ENCODE data around the gene STAG1.
"Not testable (repeated sequence)": the region's sequence is repeated elsewhere in the genome, so short reads cannot be mapped to it uniquely, and the experiment has no call there.

Gene STAG1

GRCh38 chr3:136642711-136643110 is 109.5 kb downstream of the STAG1 start:
- DNase-seq = no peak

- no peak for DNase-seq
These were observed 113.1 kb downstream of the STAG1 start for GRCh38 chr3:136639069-136639468.

DNA sequence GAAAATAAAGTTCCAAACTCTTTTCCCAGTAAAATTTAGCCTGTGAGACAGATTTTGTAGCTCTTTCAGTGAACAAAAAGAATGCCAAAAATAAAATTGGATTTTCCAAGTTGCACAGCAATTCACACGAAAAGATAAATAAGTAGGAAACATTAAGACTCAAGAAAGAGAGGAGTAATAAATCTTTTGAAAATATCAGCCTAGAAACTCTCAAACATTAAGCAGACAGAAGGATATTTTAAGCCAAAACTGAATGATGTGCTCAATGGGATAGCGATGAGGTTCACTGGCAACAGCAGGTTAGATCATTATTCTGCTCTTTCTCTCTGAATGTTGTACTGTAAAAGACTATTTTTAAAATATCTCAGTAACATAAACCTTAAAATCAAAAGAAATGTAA is 115.0 kb downstream of the STAG1 start:
- DNase-seq = no peak

DNA sequence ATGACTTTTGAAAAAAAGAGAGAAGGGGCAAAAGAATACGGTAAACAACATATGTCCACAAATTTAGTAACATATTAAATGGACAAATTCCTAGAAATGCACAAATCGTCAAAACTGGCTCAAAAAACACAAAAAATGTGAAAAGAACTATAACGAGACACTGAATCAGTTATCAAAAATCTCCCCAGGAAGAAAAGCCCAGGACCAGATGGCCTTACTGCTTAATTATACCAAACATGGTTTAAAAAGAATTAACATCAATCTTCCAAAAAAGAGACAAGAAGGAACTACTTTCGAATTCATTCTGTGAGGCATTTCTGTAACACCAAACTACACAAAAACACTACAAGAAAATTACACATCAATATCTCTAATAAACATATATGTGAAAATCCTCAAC is 117.4 kb downstream of the STAG1 start:
- DNase-seq = no peak

DNA sequence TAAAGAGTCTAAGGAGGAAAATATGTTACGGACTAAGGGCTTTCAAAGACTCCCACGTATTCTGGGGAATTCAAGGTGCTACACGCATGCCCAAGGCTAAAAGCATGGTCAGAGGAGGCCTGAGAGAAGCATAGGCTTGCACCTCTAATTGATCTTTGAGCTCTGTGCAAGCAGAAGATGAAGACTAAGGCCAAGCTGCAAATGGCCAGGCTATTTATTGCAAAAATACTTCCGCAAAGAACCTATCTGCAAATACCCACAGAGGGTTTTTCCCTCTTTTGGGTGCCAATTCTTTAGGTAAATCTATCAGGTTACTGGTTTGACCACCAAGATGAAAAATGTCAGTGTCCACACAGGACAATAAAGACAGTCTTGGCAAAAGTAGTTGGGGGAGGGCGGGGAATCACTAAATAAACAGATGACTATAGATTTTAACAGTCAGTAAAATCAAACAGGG is 119.5 kb downstream of the STAG1 start:
- DNase-seq = no peak

- no peak for DNase-seq
These were observed 120.8 kb downstream of the STAG1 start for GRCh38 chr3:136631424-136631823.

- no peak for DNase-seq
These were observed 121.3 kb downstream of the STAG1 start for GRCh38 chr3:136630915-136631314.

GRCh38 chr3:136626493-136626892 is 125.7 kb downstream of the STAG1 start:
- DNase-seq = no peak

- no peak for DNase-seq
These were observed 127.0 kb downstream of the STAG1 start for GRCh38 chr3:136624894-136625815.

DNA sequence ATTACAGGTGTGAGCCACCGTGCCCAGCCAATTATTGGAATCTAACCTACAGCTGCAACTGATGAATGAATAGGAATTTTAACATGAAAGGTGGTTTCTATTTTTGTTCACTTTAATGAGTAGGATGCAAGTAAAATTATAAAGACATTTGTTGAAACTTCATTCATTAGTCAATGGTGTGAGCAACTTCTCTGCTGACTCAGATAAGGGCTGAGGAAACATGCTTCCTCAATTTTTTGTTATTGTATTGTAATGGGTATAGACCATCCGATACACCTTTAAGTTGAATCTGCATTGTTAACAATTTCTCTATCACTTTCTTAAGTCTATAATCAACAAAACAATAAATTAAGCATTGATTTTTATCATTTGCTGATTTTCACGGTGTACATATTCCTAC is 127.8 kb downstream of the STAG1 start:
- DNase-seq = no peak

GRCh38 chr3:136621628-136622027 is 130.6 kb downstream of the STAG1 start:
- no peak for DNase-seq

DNA sequence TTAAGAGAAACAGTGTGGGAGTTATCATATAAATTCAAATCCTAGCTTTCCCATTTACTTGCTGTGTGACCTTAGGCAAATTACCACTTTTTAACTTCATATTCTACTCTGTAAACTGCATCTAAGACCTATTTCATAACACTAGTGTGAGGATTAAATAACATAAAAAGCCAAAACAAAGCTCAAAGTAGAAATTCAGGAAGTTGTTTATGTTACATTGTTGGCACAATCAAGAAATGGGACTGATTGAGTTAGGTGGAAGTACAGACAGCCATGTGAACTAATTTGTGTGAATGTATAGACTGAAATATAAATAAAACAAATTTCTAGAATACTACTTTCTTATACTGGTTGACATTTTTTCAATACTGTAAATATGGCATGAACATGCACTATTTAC is 131.7 kb downstream of the STAG1 start:
- no peak for DNase-seq

DNA sequence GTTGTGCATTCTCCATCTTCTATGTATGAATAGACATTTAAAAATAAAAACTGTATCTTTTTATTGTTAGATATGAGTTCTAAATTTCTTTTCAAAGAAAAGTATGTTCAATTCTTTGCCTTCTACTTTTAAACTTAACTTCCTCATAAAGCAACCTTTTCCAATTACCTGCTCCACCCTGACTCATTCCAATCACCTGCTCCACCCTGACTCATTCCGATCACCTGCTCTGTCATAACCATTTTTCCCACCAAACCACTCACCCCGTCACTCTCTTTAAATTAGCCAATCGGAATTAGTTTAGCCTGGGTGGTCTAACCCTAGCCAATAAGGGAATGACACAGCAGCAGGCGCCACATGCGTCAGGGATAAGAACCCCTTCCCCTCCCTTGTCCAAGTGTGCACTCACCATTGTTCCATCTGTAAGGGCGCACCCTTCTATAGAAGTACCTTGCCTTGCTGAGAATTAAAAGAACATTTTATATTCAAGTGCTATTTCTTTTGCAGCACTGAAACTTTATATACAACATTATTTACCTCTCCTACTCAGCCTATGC is 134.1 kb downstream of the STAG1 start:
- DNase-seq = peak; percentile 39

- DNase-seq = no peak
These were observed 135.0 kb downstream of the STAG1 start for GRCh38 chr3:136617198-136617597.

DNA sequence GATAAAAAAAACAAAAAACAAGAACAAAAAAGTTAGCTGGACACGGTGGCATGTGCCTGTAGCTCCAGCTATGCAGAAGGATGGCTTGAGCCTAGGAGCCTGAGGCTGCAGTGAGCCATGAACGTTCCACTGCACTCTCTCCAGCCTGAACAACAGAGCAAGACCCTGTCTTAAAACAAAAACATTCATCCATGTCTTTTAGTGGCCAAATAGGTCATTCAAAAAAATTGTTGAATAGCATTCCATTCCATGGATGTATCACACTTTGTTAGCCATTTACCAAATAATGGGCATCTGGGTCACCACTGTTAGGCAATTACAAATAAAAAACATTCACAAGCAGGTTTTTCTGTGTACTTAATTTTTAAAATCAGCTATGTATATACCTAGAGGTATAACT is 139.7 kb downstream of the STAG1 start:
- no peak for DNase-seq

DNA sequence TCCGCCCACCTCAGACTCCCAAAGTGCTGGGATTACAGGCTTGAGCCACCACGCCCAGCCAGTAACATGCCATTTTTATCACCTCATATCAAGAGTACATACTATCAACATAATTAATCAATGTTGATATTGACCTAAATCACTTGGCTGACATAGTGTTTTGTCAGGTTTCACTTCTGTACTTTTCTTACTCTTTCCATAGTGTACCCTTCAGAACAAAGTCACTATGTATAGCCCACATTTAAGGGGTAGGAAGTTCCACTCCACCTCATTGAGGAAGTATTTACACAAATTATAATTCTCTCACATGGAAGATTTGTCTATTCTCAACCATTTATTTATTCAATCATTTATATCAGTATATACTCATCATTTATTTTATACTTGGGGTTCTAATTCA is 145.2 kb downstream of the STAG1 start:
- DNase-seq = no peak

DNA sequence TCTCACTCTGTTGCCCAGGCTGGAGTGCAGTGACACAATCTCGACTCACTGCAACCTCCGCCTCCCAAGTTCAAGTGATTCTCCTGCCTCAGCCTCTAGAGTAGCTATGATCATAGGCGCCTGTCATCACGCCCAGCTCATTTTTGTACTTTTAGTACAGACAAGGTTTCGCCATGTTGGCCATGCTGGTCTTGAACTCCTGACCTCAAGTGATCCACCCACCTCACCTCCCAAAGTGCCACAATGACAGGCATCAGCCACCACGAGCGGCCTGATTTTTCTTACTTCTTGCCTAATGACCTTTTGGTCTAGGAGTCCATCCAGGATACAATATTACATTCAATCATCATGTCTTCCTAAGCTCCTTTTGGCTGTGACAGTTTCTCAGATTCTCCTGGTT is 146.0 kb downstream of the STAG1 start:
- DNase-seq = not testable (repeated sequence)

DNA sequence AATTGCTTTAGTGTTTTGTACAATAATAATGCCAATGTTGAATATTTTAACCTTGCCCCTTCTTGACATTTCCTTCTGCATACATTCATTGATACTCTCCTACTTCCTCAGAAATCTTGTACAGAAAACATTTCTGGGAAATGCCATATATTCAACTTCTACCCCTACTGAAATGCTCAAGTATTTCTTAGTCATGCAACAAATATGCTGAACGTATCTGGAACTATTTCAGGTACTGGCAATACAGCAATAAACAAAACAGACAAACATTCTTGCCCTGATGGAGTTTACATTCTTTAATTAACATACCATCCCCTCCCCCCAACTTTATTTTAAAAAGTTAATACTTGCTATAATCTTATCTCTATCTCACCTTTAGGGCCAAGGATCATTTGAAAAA is 147.2 kb downstream of the STAG1 start:
- DNase-seq = no peak

DNA sequence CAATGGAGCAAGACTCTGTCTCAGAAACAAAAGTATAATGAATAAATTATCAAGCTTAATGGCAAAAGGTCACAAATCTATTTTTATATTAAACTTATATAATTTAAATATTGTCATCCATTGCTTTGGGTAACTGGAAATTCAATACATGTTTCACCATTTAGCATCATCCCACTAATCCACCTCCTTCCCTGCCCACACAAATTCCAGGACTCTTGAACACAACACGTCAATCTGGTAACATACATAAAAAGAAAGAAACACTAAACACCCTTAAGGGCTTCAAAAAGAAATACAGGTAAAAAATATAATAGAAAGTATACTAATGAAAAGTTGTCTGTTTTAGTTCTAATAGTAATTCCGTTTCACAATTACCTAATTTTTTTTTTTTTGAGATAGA is 149.4 kb downstream of the STAG1 start:
- no peak for DNase-seq

- peak; percentile 2 for DNase-seq
These were observed 156.1 kb downstream of the STAG1 start for GRCh38 chr3:136595913-136596697.

GRCh38 chr3:136586580-136586979 is 165.6 kb downstream of the STAG1 start:
- no peak for DNase-seq

GRCh38 chr3:136584728-136585127 is 167.4 kb downstream of the STAG1 start:
- peak; percentile 26 for DNase-seq

DNA sequence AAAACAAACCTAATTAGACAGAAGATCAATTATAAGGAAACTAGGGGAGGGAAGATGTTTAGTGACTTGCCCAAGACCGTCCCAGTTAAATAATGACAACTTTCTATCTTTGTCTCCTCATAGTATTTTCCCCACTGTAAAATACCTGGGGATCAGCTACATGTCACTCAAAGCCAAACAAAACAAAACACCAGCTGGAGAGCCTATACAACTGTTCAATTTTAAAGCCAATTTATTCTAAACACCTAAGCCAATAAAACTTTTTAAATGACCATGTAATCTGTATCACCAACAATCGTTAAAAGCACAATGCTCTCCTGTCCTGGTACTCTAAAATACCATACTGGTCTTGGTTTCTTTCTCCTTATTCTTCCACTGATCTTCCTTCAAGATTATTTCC is 168.4 kb downstream of the STAG1 start:
- no peak for DNase-seq

- DNase-seq = no peak
These were observed 174.4 kb downstream of the STAG1 start for GRCh38 chr3:136577791-136578190.
